SU-DHL-6 (cell line): Measurements from ENCODE around the gene NCR3LG1.

ENCODE experiments used
- EZH2phosphoT487 ChIP-seq: fragments of 200-600 bp; sonication (generic), shearing (Covaris generic); conservative IDR thresholded peaks from 2 replicates; pipeline ENCODE4 v1.6.1; 2018; ENCODE audit warnings: mild to moderate bottlenecking, antibody characterized with exemption, low read length, moderate library complexity, mixed read lengths
- TF ChIP-seq, protein P1 (sequence below): fragments of 200-600 bp; sonication (generic); IDR thresholded peaks from one replicate; pipeline ENCODE4 v1.5.1; 2017; ENCODE audit warnings: antibody characterized with exemption, mild to moderate bottlenecking, low read length, moderate library complexity; ENCODE audit not compliant: insufficient read depth, poor library complexity, severe bottlenecking

DNA sequence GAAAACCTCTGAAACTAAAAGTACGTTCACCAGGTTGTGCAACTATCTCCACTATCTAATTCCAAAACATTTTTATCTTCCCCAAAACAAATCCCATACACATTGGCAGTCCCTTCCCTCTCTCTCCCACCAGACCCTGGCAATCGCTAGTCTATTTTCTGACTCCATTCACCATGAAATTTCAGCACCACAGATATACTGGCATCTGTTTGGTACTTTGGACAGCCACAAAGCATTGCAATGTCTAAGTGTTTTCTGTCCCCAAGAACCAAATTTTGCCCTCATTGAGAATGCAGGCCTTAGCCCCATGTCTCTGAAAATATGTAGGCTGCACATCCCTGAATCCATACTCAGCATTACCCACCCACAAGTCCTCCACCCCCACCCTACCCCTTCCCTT lies 64.9 kb downstream of the NCR3LG1 start:
- TF ChIP-seq, protein P1, sequence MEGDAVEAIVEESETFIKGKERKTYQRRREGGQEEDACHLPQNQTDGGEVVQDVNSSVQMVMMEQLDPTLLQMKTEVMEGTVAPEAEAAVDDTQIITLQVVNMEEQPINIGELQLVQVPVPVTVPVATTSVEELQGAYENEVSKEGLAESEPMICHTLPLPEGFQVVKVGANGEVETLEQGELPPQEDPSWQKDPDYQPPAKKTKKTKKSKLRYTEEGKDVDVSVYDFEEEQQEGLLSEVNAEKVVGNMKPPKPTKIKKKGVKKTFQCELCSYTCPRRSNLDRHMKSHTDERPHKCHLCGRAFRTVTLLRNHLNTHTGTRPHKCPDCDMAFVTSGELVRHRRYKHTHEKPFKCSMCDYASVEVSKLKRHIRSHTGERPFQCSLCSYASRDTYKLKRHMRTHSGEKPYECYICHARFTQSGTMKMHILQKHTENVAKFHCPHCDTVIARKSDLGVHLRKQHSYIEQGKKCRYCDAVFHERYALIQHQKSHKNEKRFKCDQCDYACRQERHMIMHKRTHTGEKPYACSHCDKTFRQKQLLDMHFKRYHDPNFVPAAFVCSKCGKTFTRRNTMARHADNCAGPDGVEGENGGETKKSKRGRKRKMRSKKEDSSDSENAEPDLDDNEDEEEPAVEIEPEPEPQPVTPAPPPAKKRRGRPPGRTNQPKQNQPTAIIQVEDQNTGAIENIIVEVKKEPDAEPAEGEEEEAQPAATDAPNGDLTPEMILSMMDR: no peak
- no peak for TF ChIP-seq EZH2phosphoT487
